Cortex of kidney (tissue), 1 donor: ENCODE data around the gene TJP3.

Experiments used
- DNase-seq: peaks from one replicate; lab custom pipeline; 2025; lab: John Stamatoyannopoulos, UW

The TJP3 gene

GRCh38 chr19:3782903-3783302 lies 74.7 kb downstream of the TJP3 start:
- DNase-seq, result no peak

- no peak for DNase-seq
Measured at GRCh38 chr19:3783660-3784584, 75.7 kb downstream of the TJP3 start.

- no peak for DNase-seq
Measured at GRCh38 chr19:3784607-3785450, 76.6 kb downstream of the TJP3 start.

- DNase-seq, result no peak
Measured at GRCh38 chr19:3785451-3785937, 77.3 kb downstream of the TJP3 start.

GRCh38 chr19:3785938-3786824 lies 78.0 kb downstream of the TJP3 start, which contains the start of gene MATK:
TSS of gene MATK (minus strand) at chr19:3786381. CDS start at chr19:3785135, 1,246 bp downstream.
- no peak for DNase-seq

- DNase-seq, result no peak
Measured at GRCh38 chr19:3788996-3789778, 81.0 kb downstream of the TJP3 start.

- DNase-seq, result no peak
Measured at GRCh38 chr19:3790209-3790734, 82.1 kb downstream of the TJP3 start.

GRCh38 chr19:3790941-3791340 lies 82.8 kb downstream of the TJP3 start:
- no peak for DNase-seq

- no peak for DNase-seq
Measured at GRCh38 chr19:3792114-3792513, 83.9 kb downstream of the TJP3 start.

- no peak for DNase-seq
Measured at GRCh38 chr19:3793799-3794198, 85.6 kb downstream of the TJP3 start.

- DNase-seq, result no peak
Measured at GRCh38 chr19:3796358-3796757, 88.2 kb downstream of the TJP3 start.

GRCh38 chr19:3798137-3798536 lies 90.0 kb downstream of the TJP3 start:
- DNase-seq, result no peak
